DOHH2 (cell line): ENCODE measurements around the gene PLEKHG5.

ENCODE experiments used
- CTCF ChIP-seq: fragments of 200-600 bp; sonication (generic); IDR thresholded peaks from one replicate; pipeline ENCODE4 v1.5.1; 2014; ENCODE audit warnings: antibody characterized with exemption, mild to moderate bottlenecking, low read depth, low read length; ENCODE audit not compliant: poor library complexity, severe bottlenecking
- EZH2phosphoT487 ChIP-seq: fragments of 200-600 bp; sonication (generic); IDR thresholded peaks from 2 replicates; pipeline ENCODE4 v1.6.1; 2017; ENCODE audit warnings: borderline replicate concordance, mild to moderate bottlenecking, antibody characterized with exemption, low read length, moderate library complexity, mixed read lengths

DNA sequence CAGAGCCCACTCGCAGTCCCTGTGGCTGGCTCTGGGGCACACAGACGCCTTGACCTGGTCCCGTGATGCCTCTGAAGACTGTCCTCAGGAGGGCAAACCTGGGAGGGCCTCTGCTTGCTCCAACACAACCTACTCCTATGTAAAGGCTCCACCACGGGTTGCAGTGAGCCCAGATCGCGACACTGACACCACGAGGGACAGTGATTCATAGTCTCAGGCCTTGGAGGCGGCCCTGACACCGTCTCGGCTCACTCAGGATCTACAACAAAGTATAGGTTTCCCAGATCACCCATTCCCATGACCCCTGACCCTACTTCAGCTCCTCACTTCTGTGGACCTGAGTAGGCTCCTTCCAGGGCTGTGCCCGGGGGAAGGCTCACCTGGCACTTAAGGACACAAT, 34.8 kb upstream of the PLEKHG5 start:
- TF ChIP-seq CTCF (no peak), EZH2phosphoT487 (no peak)
